Measurements from ENCODE around the gene MORN1. TPM values are rescaled to one million over a fixed set of nuclear protein-coding genes. Genes with fewer than 3 reads are reported as not detected.

The MORN1 gene
- total and polyA plus RNA-seq, 9 of the 15 experiments (the other 6 are each of a cell fraction or from before 2014, with no cell fraction given), result 0.24 to 9.3 (median 4.2) TPM

- TF ChIP-seq ASH1L (IDR thresholded peaks at IDR 0.05; ENCODE audit: borderline replicate concordance, low read depth, partially characterized antibody), result no peak
- TF ChIP-seq POLR3G (IDR thresholded peaks at IDR 0.05; ENCODE audit: extremely low read depth, insufficient read length, insufficient replicate concordance), result no peak
- no peak for TF ChIP-seq RBBP5 (IDR thresholded peaks at IDR 0.05; ENCODE audit: borderline replicate concordance, insufficient read depth, low read length, poor library complexity, severe bottlenecking)
- TF ChIP-seq MYNN (IDR thresholded peaks at IDR 0.05), result peak; percentile 69
- no peak for TF ChIP-seq MYNN (CRISPR knock-in tag; IDR thresholded peaks at IDR 0.05)
- peak; percentile 55 for TF ChIP-seq MYC (IDR thresholded peaks at IDR 0.05; ENCODE audit: low read depth, low read length)
- TF ChIP-seq MYC (CRISPR knock-in tag; IDR thresholded peaks at IDR 0.05; ENCODE audit: borderline replicate concordance, low read depth), result no peak
- TF ChIP-seq XRCC5 (IDR thresholded peaks at IDR 0.05; ENCODE audit: low read depth, low read length), result peak; percentile 79; the same call in 1 of the 2 replicates
- peak; percentile 33; the same call in 1 of the 2 replicates for TF ChIP-seq IRF2 (CRISPR knock-in tag; IDR thresholded peaks at IDR 0.05)
- TF ChIP-seq MAX (CRISPR knock-in tag; IDR thresholded peaks at IDR 0.05), result no peak
- TF ChIP-seq CTBP1 (IDR thresholded peaks at IDR 0.05; ENCODE audit: borderline replicate concordance), result peak; percentile 77; the same call in 1 of the 2 replicates
- peak; percentile 26 for TF ChIP-seq FIP1L1 (IDR thresholded peaks at IDR 0.05; ENCODE audit: low read depth, low read length, poor library complexity, severe bottlenecking)
- no peak for TF ChIP-seq MEIS2 (IDR thresholded peaks at IDR 0.05; ENCODE audit: partially characterized antibody)
- TF ChIP-seq COPS2 (conservative IDR thresholded peaks at IDR 0.05), result no peak
- TF ChIP-seq DACH1 (IDR thresholded peaks at IDR 0.05; ENCODE audit: partially characterized antibody), result no peak
- peak; percentile 50; the same call in 1 of the 2 replicates for TF ChIP-seq ARID4B (CRISPR knock-in tag; IDR thresholded peaks at IDR 0.05)
- no peak for TF ChIP-seq ZNF77 (CRISPR knock-in tag; IDR thresholded peaks at IDR 0.05)
- no peak for TF ChIP-seq SMARCB1 (IDR thresholded peaks at IDR 0.05; ENCODE audit: insufficient read length, low read depth)
- 0 out of 2 replicates have a peak, but pooled peaks have one; percentile 66 for TF ChIP-seq RBM14 (IDR thresholded peaks at IDR 0.05; ENCODE audit: borderline replicate concordance, insufficient read depth, low read depth, low read length)
- 0 out of 2 replicates have a peak, but pooled peaks have one; percentile 40 for TF ChIP-seq JUND (IDR thresholded peaks at IDR 0.05; ENCODE audit: borderline replicate concordance, low read depth, low read length)
- no peak for TF ChIP-seq JUND (tag; IDR thresholded peaks at IDR 0.05; ENCODE audit: borderline replicate concordance, low read depth, low read length)
- no peak for TF ChIP-seq FOXJ2 (tag; IDR thresholded peaks at IDR 0.05)
- TF ChIP-seq MYBL2 (IDR thresholded peaks at IDR 0.05; ENCODE audit: low read depth), result no peak
- TF ChIP-seq MYBL2 (CRISPR knock-in tag; IDR thresholded peaks at IDR 0.05; ENCODE audit: borderline replicate concordance), result no peak
Observed at GRCh38 chr1:2381741-2382620, 9.4 kb downstream of the MORN1 start (continued).

All from K562 (cell line).